Gastrocnemius medialis (tissue), 4 donors: ENCODE measurements around the gene GALNS.

Experiments
- POLR2A ChIP-seq, 2 donors: fragments of 450-650 bp; IDR thresholded peaks; one replicate each; pipeline ENCODE4 v1.6.1; 2017; ENCODE audit warnings: antibody characterized with exemption in 2 of 2, mild to moderate bottlenecking in 2 of 2, moderate library complexity in 2 of 2
- TF ChIP-seq, protein P1 (sequence below), 5 experiments: fragments of 450-650 bp in 3 of 5; fragments of 200-600 bp in 2 of 5; sonication (generic) in 2 of 5; IDR thresholded peaks in 4 of 5; conservative IDR thresholded peaks in 1 of 5; 1 replicate in 4 of 5; 2 replicates in 1 of 5; pipeline ENCODE4 v1.5.1; 2016 to 2019; ENCODE audit warnings: antibody characterized with exemption in 5 of 5, mild to moderate bottlenecking in 3 of 5, moderate library complexity in 3 of 5

DNA sequence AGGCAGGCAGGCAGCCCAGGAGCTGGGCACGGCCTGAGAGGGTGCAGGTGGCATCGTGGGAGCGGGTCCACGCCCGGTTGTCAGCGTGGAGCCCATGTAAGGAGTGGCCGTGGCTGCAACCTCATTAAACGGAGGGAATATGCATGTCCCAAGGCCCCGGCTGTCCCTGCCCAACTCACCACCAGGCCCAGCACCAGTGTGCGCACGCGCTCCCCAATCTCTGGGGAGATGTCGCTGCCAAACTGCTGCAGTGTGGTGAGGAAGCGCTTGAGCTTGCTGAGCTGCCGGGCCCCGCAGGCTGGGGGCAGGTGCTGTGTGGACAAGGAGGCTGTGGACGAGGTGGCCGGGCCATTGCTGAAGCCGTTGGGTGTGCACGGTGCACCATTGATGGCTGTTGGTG lies 35.3 kb upstream of the GALNS start:
- TF ChIP-seq, protein P1, sequence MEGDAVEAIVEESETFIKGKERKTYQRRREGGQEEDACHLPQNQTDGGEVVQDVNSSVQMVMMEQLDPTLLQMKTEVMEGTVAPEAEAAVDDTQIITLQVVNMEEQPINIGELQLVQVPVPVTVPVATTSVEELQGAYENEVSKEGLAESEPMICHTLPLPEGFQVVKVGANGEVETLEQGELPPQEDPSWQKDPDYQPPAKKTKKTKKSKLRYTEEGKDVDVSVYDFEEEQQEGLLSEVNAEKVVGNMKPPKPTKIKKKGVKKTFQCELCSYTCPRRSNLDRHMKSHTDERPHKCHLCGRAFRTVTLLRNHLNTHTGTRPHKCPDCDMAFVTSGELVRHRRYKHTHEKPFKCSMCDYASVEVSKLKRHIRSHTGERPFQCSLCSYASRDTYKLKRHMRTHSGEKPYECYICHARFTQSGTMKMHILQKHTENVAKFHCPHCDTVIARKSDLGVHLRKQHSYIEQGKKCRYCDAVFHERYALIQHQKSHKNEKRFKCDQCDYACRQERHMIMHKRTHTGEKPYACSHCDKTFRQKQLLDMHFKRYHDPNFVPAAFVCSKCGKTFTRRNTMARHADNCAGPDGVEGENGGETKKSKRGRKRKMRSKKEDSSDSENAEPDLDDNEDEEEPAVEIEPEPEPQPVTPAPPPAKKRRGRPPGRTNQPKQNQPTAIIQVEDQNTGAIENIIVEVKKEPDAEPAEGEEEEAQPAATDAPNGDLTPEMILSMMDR (IDR thresholded peaks at IDR 0.05 in 4 of 5, conservative IDR thresholded peaks at IDR 0.05 in 1 of 5): no peak
- TF ChIP-seq POLR2A (IDR thresholded peaks at IDR 0.05): no peak
